Colon (tissue), 2 donors: ENCODE measurements around the gene TMEM8B.

ENCODE experiments used
- FAIRE-seq: peaks from 2 replicates; lab custom pipeline; 2012; peaks lifted over from hg19 to GRCh38; lab: Jason Lieb, UNC
- donor health status: control.
- donor health status: control.

Gene TMEM8B

GRCh38 chr9:35829084-35829763 is at the start of gene TMEM8B:
TMEM8B (plus strand) TSS chr9:35829228; CDS start chr9:35829448, 220 bp downstream.
- FAIRE-seq: no peak

- no peak for FAIRE-seq
Measured at GRCh38 chr9:35781066-35781465, 48.0 kb upstream of the TMEM8B start.

GRCh38 chr9:35783418-35783817 is 45.6 kb upstream of the TMEM8B start:
- FAIRE-seq: peak; percentile 43

GRCh38 chr9:35789541-35789940 is 39.5 kb upstream of the TMEM8B start:
- FAIRE-seq: no peak

GRCh38 chr9:35790025-35790384 is 39.0 kb upstream of the TMEM8B start:
- no peak for FAIRE-seq

- no peak for FAIRE-seq
Measured at GRCh38 chr9:35790385-35791296, 38.4 kb upstream of the TMEM8B start.

- no peak for FAIRE-seq
Measured at GRCh38 chr9:35791297-35791921, 37.6 kb upstream of the TMEM8B start, which contains the start of gene NPR2. NPR2 (plus strand) TSS chr9:35791591; CDS start chr9:35792409, 818 bp downstream.

- FAIRE-seq: no peak
Measured at GRCh38 chr9:35792024-35792813, 36.8 kb upstream of the TMEM8B start.

- no peak for FAIRE-seq
Measured at GRCh38 chr9:35792826-35793225, 36.2 kb upstream of the TMEM8B start.

- no peak for FAIRE-seq
Measured at GRCh38 chr9:35793461-35793860, 35.6 kb upstream of the TMEM8B start.

GRCh38 chr9:35795695-35796094 is 33.3 kb upstream of the TMEM8B start:
- FAIRE-seq: no peak

GRCh38 chr9:35797311-35798109 is 31.5 kb upstream of the TMEM8B start:
- no peak for FAIRE-seq

GRCh38 chr9:35798658-35799374 is 30.2 kb upstream of the TMEM8B start:
- no peak for FAIRE-seq

- FAIRE-seq: no peak
Measured at GRCh38 chr9:35800530-35800929, 28.5 kb upstream of the TMEM8B start.

GRCh38 chr9:35801328-35802128 is 27.5 kb upstream of the TMEM8B start:
- no peak for FAIRE-seq

GRCh38 chr9:35806101-35806500 is 22.9 kb upstream of the TMEM8B start:
- no peak for FAIRE-seq

GRCh38 chr9:35808433-35808832 is 20.6 kb upstream of the TMEM8B start:
- no peak for FAIRE-seq

GRCh38 chr9:35810122-35810521 is 18.9 kb upstream of the TMEM8B start:
- FAIRE-seq: no peak

- no peak for FAIRE-seq
Measured at GRCh38 chr9:35811381-35812024, 17.5 kb upstream of the TMEM8B start.
